HepG2 (cell line): ENCODE results near the gene SLC25A28. TPM values are rescaled to one million over a fixed set of nuclear protein-coding genes. Genes with fewer than 3 reads are reported as not detected.

Experiments used
- ATAC-seq: fragments of 200-7000 bp; cut with Tn5 transposase; 3 replicates; pipeline ENCODE4 v1.9.1; 2020; ENCODE audit warnings: mild to moderate bottlenecking, moderate library complexity
- BruUV-seq: library from RNA; stranded (reverse); fragments of 400-500 nt; replicated peaks from 2 replicates; lab custom pipeline; 2021; lab: Mats Ljungman, UMichigan
- CTCF ChIA-PET: fragments of 300-600 bp; formaldehyde crosslinking; extraction: SDS; loops from one replicate; lab custom pipeline; 2021; ENCODE audit warnings: low total read pairs, inconsistent platforms, low intra/inter-chr PET ratio; lab: Yijun Ruan, JAX
- POLR2A ChIA-PET: fragments of 350-600 bp; sonication (Branson Sonifier 250); formaldehyde crosslinking; loops from one replicate; lab custom pipeline; 2020; ENCODE audit warnings: antibody characterized with exemption, inconsistent platforms; lab: Yijun Ruan, JAX
- DNase-seq: peaks from one replicate; pipeline ENCODE4 v3.0.0-alpha.2; 2015; ENCODE audit warnings: low spot score
- FAIRE-seq: peaks from 3 replicates; lab custom pipeline; 2011; peaks lifted over from hg19 to GRCh38; lab: Jason Lieb, UNC
- H2AFZ ChIP-seq: one replicate; pipeline ENCODE4 v1.6.1; 2011; ENCODE audit warnings: low read length, inconsistent platforms
- H3K27ac ChIP-seq: fragments of 300-600 bp; 3 replicates; pipeline ENCODE4 v1.8.0; 2011; ENCODE audit warnings: mixed run types, mild to moderate bottlenecking, mixed read lengths, low read length, inconsistent platforms; ENCODE audit not compliant: insufficient read depth; ENCODE audit errors: extremely low read length
- H3K27me3 ChIP-seq, 2 experiments: fragments of 200-600 bp in 1 of 2; 2 replicates in 1 of 2; 3 replicates in 1 of 2; pipeline versions ENCODE4 v1.6.0 to v1.8.0; 2011; ENCODE audit warnings: low read length in 2 of 2, mild to moderate bottlenecking in 2 of 2, moderate library complexity in 2 of 2, inconsistent platforms in 1 of 2; ENCODE audit not compliant: insufficient read depth in 2 of 2, control insufficient read depth in 1 of 2
- H3K36me3 ChIP-seq, 2 experiments: fragments of 200-600 bp in 1 of 2; replicated peaks in 1 of 2; 2 replicates in 1 of 2; 3 replicates in 1 of 2; pipeline versions ENCODE4 v1.5.1 to v1.8.0; 2011; ENCODE audit warnings: low read length in 2 of 2, inconsistent platforms in 1 of 2; ENCODE audit not compliant: insufficient read depth in 2 of 2, control insufficient read depth in 1 of 2
- H3K4me1 ChIP-seq: 2 replicates; pipeline ENCODE4 v1.5.1; 2012; ENCODE audit warnings: low read length, inconsistent platforms; ENCODE audit not compliant: insufficient read depth
- H3K4me2 ChIP-seq: 2 replicates; pipeline ENCODE4 v1.6.0; 2011; ENCODE audit warnings: low read depth, low read length, inconsistent platforms
- H3K4me3 ChIP-seq, 3 experiments: fragments of 200-600 bp in 1 of 3; sonication (generic), shearing (Covaris generic) in 1 of 3; replicated peaks in 1 of 3; 2 replicates each; pipeline ENCODE4 v1.5.1; 2011 to 2016; ENCODE audit warnings: low read length in 3 of 3, inconsistent platforms in 2 of 3, low read depth in 2 of 3, mild to moderate bottlenecking in 2 of 3, control low read depth in 1 of 3, mixed read lengths in 1 of 3; ENCODE audit not compliant: insufficient read depth in 1 of 3
- H3K79me2 ChIP-seq: one replicate; pipeline ENCODE4 v1.6.1; 2011; ENCODE audit warnings: low read length, inconsistent platforms; ENCODE audit not compliant: insufficient read depth
- H3K9ac ChIP-seq: 2 replicates; pipeline ENCODE4 v1.6.0; 2011; ENCODE audit warnings: mild to moderate bottlenecking, low read depth, low read length, inconsistent platforms; ENCODE audit not compliant: insufficient read depth
- H3K9me3 ChIP-seq: 2 replicates; pipeline ENCODE4 v1.5.1; 2012; ENCODE audit warnings: mild to moderate bottlenecking, low read length
- H4K20me1 ChIP-seq: 2 replicates; pipeline ENCODE4 v1.6.0; 2011; ENCODE audit warnings: inconsistent platforms, mild to moderate bottlenecking, low read length, moderate library complexity; ENCODE audit not compliant: insufficient read depth
- RAD21 ChIP-seq: fragments of 450-650 bp; formaldehyde crosslinking; IDR thresholded peaks from 2 replicates; pipeline ENCODE4 v1.5.0; 2020; ENCODE audit warnings: mild to moderate bottlenecking
- WIZ ChIP-seq: sonication (generic); formaldehyde crosslinking; IDR thresholded peaks from 2 replicates; pipeline ENCODE4 v1.5.1; 2020; ENCODE audit warnings: mild to moderate bottlenecking, missing genetic modification reagents
- ZC3H13 ChIP-seq: sonication (generic); formaldehyde crosslinking; IDR thresholded peaks from 2 replicates; pipeline ENCODE4 v1.8.1; 2023; ENCODE audit warnings: mild to moderate bottlenecking, missing genetic modification reagents, moderate library complexity
- ZNF747 ChIP-seq: sonication (generic); formaldehyde crosslinking; IDR thresholded peaks from 2 replicates; pipeline ENCODE4 v1.8.1; 2023; ENCODE audit warnings: missing genetic modification reagents, mild to moderate bottlenecking, borderline replicate concordance
- WGBS: methylation state at CpG from one replicate; pipeline ENCODE4 v1.1.6; 2017; ENCODE audit warnings: low lambda C conversion rate; 5-methylcytosine and 5-hydroxymethylcytosine counted together
- in situ Hi-C: cut with HindIII; loops from 2 replicates; pipeline ENCODE4 v1.10.0; 2017; ENCODE audit warnings: low pct_unique_long_range_greater_than_20kb; ENCODE audit not compliant: extremely low pct_ligation_motif_present
- intact Hi-C: fragments of 100-400 bp; cut with micrococcal nuclease; formaldehyde crosslinking; loops from one replicate; pipeline ENCODE4 v1.10.0; 2022; ENCODE audit not compliant: unreplicated experiment
- polyA plus RNA-seq, 8 experiments: library from polyadenylated mRNA; depleted of rRNA in 3 of 8; stranded (reverse) in 7 of 8; unstranded in 1 of 8; fragments of >200 nt; fragmentation: Illumina TruSeq in 4 of 8; extraction: Trizol in 4 of 8; gene quantifications; 2 replicates each; pipeline versions ENCODE4 v1.2.1 to v1.2.3, GENCODE V29; 2011 to 2016; ENCODE audit warnings: low read depth in 4 of 8, missing spikeins in 1 of 8, mixed read lengths in 1 of 8; ENCODE audit not compliant: insufficient read depth in 1 of 8
- total RNA-seq, 5 experiments: library from RNA; depleted of rRNA; stranded (reverse); fragments of >200 nt; fragmentation: Illumina TruSeq; extraction: Trizol; gene quantifications; 2 replicates each; pipeline ENCODE4 v1.2.3, GENCODE V29; 2016; ENCODE audit warnings: low read depth in 1 of 5
- TF ChIP-seq, protein P1 (sequence below): sonication (generic); formaldehyde crosslinking; IDR thresholded peaks from 2 replicates; pipeline ENCODE4 v1.4.0; 2020; ENCODE audit warnings: mild to moderate bottlenecking, missing genetic modification reagents
- TF ChIP-seq, protein P2 (sequence below): sonication (generic); formaldehyde crosslinking; IDR thresholded peaks from 2 replicates; pipeline ENCODE4 v1.8.1; 2023; ENCODE audit warnings: mild to moderate bottlenecking, missing genetic modification reagents
- TF ChIP-seq, protein P3 (sequence below), 2 experiments: sonication (generic) in 1 of 2; formaldehyde crosslinking in 1 of 2; IDR thresholded peaks; 2 replicates each; pipeline versions ENCODE4 v1.6.1 to v1.9.0; 2014 to 2022; ENCODE audit warnings: antibody characterized with exemption in 1 of 2, borderline replicate concordance in 1 of 2, inconsistent platforms in 1 of 2, low read depth in 1 of 2, missing genetic modification reagents in 1 of 2

Gene SLC25A28
- total and polyA plus RNA-seq, 2 of the 13 experiments (the other 11 are each of a cell fraction or from before 2014, with no cell fraction given): 15.2 to 41.0 TPM

DNA sequence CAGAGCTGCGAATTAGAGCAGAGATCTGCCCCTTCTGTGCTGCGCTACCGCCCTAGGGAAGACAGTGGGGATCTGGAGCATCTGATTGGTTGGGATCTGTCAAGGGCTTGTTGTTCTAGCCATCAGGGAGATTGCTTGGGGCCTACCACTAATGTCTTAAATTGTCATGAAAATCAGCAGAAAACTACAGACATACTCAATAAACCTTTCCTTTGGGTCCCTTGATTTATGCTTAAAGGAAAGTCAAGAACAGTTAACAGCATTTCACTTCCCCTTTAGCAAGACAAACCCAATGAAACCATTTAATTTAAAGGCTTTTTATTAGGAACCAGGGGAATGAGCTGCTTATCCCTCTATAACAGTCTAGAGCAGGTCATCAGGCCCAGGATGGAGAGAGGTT lies 10.0 kb downstream of the SLC25A28 start:
- ATAC-seq (no peak), DNase-seq (no peak), FAIRE-seq (no peak)
- Histone ChIP-seq H3K27ac (no peak overlapping the region), H3K4me1 (no peaks in the 10 kb centered on the region), H3K27me3 (no peaks in the 10 kb centered on the region), H3K4me2 (no peak overlapping the region), H4K20me1 (no peaks in the 10 kb centered on the region), H3K9ac (no peak overlapping the region), H3K4me3 (no peak overlapping the region), H2AFZ (no peak overlapping the region), H3K36me3 (peaks cover 9 to 11% of the 10 kb centered on the region in 2 experiments; a peak in 4 of 5 replicates), H3K79me2 (no peaks in the 10 kb centered on the region), H3K9me3 (no peaks in the 10 kb centered on the region)
- 96% methylated on average over 3 of the region's 3 CpGs for WGBS
- in situ Hi-C loops (loop anchor here (5.0 kb wide), 3 partner anchors 48 to 218 kb away; partner anchors contain the start of gene GOT1), intact Hi-C loops (no loop called here)
- BruUV-seq: no TSS peak
- TF ChIP-seq RAD21 (CRISPR knock-in tag) (no peak), ZC3H13 (0 out of 2 replicates have a peak, but pooled peaks have one; percentile 12)
- TF ChIP-seq, protein P1, sequence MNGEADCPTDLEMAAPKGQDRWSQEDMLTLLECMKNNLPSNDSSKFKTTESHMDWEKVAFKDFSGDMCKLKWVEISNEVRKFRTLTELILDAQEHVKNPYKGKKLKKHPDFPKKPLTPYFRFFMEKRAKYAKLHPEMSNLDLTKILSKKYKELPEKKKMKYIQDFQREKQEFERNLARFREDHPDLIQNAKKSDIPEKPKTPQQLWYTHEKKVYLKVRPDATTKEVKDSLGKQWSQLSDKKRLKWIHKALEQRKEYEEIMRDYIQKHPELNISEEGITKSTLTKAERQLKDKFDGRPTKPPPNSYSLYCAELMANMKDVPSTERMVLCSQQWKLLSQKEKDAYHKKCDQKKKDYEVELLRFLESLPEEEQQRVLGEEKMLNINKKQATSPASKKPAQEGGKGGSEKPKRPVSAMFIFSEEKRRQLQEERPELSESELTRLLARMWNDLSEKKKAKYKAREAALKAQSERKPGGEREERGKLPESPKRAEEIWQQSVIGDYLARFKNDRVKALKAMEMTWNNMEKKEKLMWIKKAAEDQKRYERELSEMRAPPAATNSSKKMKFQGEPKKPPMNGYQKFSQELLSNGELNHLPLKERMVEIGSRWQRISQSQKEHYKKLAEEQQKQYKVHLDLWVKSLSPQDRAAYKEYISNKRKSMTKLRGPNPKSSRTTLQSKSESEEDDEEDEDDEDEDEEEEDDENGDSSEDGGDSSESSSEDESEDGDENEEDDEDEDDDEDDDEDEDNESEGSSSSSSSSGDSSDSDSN (CRISPR knock-in tag): no peak
- POLR2A ChIA-PET: no interaction called here
- CTCF ChIA-PET: no interaction called here

DNA sequence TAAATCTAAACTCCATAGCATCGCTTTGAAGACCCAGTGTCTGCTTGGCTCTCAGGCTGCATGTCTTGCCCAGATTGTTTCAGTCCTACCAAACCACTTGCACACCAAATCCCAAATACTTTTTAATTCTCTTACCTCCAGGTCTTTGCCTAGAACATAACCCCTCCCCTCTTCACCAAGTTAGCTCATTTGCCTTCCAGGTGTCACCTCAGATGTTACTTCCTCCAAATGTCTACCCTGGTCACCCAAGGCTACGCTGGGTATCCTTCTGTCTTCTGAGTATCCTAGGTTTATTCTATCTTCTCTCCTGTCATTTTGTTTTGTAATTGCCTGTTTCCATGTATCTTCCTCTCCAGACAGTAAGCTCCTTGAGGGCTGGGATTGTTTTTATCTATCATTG lies 11.1 kb downstream of the SLC25A28 start:
- CTCF ChIA-PET: no interaction called here
- H3K9ac ChIP-seq: no peak overlapping the region
- no peaks in the 10 kb centered on the region for H3K27me3 ChIP-seq
- no peak overlapping the region for H3K4me3 ChIP-seq
- intact Hi-C loops: no loop called here
- peaks cover 9 to 10% of the 10 kb centered on the region in 2 experiments; a peak in 4 of 5 replicates for H3K36me3 ChIP-seq
- 94% methylated on average over 2 of the region's 2 CpGs for WGBS
- in situ Hi-C loops: no loop called here
- DNase-seq: no peak
- no peaks in the 10 kb centered on the region for H4K20me1 ChIP-seq
- no peaks in the 10 kb centered on the region for H3K4me1 ChIP-seq
- H3K27ac ChIP-seq: no peak overlapping the region
- no peaks in the 10 kb centered on the region for H3K79me2 ChIP-seq
- H3K4me2 ChIP-seq: no peak overlapping the region
- ATAC-seq: no peak
- no peak overlapping the region for H2AFZ ChIP-seq
- H3K9me3 ChIP-seq: no peaks in the 10 kb centered on the region
- no peak for FAIRE-seq
- no TSS peak for BruUV-seq
- POLR2A ChIA-PET: no interaction called here
- TF ChIP-seq ZNF747 (CRISPR knock-in tag) (no peak), WIZ (no peak)
- TF ChIP-seq, protein P2, sequence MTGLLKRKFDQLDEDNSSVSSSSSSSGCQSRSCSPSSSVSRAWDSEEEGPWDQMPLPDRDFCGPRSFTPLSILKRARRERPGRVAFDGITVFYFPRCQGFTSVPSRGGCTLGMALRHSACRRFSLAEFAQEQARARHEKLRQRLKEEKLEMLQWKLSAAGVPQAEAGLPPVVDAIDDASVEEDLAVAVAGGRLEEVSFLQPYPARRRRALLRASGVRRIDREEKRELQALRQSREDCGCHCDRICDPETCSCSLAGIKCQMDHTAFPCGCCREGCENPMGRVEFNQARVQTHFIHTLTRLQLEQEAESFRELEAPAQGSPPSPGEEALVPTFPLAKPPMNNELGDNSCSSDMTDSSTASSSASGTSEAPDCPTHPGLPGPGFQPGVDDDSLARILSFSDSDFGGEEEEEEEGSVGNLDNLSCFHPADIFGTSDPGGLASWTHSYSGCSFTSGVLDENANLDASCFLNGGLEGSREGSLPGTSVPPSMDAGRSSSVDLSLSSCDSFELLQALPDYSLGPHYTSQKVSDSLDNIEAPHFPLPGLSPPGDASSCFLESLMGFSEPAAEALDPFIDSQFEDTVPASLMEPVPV: no peak
- TF ChIP-seq, protein P3, sequence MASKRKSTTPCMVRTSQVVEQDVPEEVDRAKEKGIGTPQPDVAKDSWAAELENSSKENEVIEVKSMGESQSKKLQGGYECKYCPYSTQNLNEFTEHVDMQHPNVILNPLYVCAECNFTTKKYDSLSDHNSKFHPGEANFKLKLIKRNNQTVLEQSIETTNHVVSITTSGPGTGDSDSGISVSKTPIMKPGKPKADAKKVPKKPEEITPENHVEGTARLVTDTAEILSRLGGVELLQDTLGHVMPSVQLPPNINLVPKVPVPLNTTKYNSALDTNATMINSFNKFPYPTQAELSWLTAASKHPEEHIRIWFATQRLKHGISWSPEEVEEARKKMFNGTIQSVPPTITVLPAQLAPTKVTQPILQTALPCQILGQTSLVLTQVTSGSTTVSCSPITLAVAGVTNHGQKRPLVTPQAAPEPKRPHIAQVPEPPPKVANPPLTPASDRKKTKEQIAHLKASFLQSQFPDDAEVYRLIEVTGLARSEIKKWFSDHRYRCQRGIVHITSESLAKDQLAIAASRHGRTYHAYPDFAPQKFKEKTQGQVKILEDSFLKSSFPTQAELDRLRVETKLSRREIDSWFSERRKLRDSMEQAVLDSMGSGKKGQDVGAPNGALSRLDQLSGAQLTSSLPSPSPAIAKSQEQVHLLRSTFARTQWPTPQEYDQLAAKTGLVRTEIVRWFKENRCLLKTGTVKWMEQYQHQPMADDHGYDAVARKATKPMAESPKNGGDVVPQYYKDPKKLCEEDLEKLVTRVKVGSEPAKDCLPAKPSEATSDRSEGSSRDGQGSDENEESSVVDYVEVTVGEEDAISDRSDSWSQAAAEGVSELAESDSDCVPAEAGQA (IDR thresholded peaks at IDR 0.05; ENCODE audit: low read depth): no peak
- TF ChIP-seq, protein P3 (CRISPR knock-in tag; IDR thresholded peaks at IDR 0.05; ENCODE audit: borderline replicate concordance): no peak
